Muscle of arm (tissue), 12 donors: ENCODE measurements around the gene ZNF385C. TPM values are rescaled to one million over a fixed set of nuclear protein-coding genes. Genes with fewer than 3 reads are reported as not detected.
"Not testable (repeated sequence)": the region's sequence is repeated elsewhere in the genome, so short reads cannot be mapped to it uniquely, and the experiment has no call there.

Experiments
- DNase-seq: peaks from one replicate; pipeline ENCODE4 v3.0.0-alpha.2; 2013
- polyA plus RNA-seq, 12 donors: library from polyadenylated mRNA; unstranded; fragments of 120-200 nt; gene quantifications; one replicate each; pipeline ENCODE4 v1.2.1, GENCODE V29; 2013; ENCODE audit not compliant: insufficient read length in 12 of 12

ZNF385C gene
- polyA plus RNA-seq, 12 donors = 4.1 to 12.2 (median 6.5) TPM; not detected in 2

DNA sequence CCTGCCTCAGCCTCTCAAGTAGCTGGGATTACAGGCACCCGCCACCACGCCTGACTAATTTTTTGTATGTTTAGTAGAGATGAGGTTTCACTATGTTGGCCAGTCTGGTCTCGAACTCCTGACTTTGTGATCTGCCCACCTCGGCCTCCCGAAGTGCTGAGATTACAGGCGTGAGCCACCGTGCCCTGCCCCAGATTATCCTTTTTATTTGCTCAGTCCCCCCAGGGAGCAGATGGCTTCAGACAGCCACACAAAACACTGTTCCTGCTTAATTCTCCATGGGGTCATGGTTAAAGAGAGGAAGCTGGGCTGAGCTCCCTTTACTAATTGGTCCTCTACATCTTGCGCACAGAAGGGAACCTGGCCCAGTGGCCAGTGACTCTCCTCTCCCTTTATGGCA lies 77.4 kb downstream of the ZNF385C start:
- DNase-seq = not testable (repeated sequence)

GRCh38 chr17:42019509-42020404 lies 78.5 kb downstream of the ZNF385C start, which contains the start of gene NKIRAS2:
TSS of gene NKIRAS2 (plus strand) at chr17:42020090. CDS start at chr17:42021578, 1,488 bp downstream.
- DNase-seq = peak; percentile 88

GRCh38 chr17:42018988-42019387 lies 79.3 kb downstream of the ZNF385C start:
- DNase-seq = no peak

GRCh38 chr17:42018339-42018738 lies 79.9 kb downstream of the ZNF385C start:
- DNase-seq = no peak

DNA sequence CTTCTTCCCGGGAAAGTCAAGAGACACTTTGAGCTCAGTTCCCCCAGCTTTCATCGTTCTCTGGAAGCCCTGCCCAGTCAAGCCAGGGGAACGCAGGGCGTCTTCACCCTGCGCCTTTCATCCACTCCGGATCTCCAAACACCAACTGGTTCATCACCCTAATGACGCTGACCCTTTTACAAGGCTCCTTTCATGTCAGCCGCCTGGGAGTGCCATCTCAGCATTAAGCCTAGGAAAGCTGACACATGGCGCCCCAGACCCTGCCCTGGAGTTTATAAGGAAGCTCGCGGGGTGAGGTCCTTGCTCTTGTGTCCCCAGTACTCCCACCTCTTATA lies 80.4 kb downstream of the ZNF385C start:
- no peak for DNase-seq

GRCh38 chr17:42016941-42017865 lies 81.1 kb downstream of the ZNF385C start, which contains the start of gene DNAJC7:
TSS of gene DNAJC7 (minus strand) at chr17:42017439. CDS start at chr17:42017416, 23 bp downstream.
- DNase-seq = peak; percentile 95

- no peak for DNase-seq
Observed at GRCh38 chr17:42016411-42016831, 81.9 kb downstream of the ZNF385C start.

- DNase-seq = not testable (repeated sequence)
Observed at GRCh38 chr17:42013740-42014139, 84.5 kb downstream of the ZNF385C start.

DNA sequence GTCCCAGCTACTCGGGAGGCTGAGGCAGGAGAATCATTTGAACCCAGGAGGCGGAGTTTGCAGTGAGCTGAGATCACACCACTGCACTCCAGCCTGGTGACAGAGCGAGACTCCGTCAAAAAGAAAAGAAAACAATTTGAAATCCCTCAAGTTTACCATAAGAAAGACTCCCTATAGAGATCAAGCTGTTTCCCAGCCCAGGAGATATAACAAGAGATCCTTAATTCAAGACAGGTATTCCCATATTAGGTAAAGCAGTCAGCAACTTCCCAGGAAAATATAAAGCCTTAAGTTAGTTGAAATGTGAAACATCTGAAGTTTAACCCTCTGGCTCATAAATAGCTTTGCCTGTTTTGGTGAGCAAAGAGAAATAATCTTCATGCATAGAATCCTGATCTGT lies 85.9 kb downstream of the ZNF385C start:
- DNase-seq = not testable (repeated sequence)

GRCh38 chr17:42010898-42011516 lies 87.3 kb downstream of the ZNF385C start:
- no peak for DNase-seq

DNA sequence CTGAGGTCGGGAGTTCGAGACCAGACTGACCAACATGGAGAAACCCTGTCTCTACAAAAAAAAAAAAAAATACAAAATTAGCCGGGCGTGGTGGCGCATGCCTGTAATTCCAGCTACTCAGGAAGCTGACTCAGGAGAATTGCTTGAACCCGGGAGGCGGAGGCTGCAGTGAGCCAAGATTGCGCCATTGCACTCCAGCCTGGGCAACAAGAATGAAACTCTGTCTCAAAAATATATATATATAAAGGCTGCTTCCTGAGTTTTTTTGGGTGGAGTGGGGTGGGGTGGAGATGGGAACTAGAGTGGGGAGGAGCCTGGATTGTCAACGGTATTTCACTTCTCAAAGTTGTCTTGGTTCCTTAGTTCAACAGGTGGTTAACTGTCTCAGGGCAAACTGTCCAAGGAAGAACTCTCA lies 88.0 kb downstream of the ZNF385C start:
- DNase-seq = not testable (repeated sequence)

DNA sequence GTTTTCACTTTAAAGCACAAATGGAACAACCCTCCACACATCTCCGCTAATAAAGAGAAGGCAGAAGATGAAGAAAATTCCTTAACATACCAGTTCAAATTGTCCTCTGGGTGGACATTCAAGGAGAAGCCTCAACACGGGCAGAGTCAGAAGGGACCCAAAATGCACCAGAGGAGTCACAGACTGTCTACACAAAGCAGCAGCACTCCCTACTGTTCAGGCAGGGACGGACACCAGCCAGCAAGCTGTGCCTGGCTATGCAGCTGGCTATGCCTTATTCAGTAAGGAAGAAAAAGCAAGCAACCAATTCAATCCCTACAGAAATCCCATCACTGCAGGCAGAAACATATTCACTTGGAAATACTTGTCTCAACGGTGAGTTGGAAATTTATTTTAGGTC lies 89.1 kb downstream of the ZNF385C start:
- no peak for DNase-seq

GRCh38 chr17:42005166-42005565 lies 93.1 kb downstream of the ZNF385C start:
- DNase-seq = no peak

- DNase-seq = no peak
Observed at GRCh38 chr17:42002792-42003301, 95.4 kb downstream of the ZNF385C start.

DNA sequence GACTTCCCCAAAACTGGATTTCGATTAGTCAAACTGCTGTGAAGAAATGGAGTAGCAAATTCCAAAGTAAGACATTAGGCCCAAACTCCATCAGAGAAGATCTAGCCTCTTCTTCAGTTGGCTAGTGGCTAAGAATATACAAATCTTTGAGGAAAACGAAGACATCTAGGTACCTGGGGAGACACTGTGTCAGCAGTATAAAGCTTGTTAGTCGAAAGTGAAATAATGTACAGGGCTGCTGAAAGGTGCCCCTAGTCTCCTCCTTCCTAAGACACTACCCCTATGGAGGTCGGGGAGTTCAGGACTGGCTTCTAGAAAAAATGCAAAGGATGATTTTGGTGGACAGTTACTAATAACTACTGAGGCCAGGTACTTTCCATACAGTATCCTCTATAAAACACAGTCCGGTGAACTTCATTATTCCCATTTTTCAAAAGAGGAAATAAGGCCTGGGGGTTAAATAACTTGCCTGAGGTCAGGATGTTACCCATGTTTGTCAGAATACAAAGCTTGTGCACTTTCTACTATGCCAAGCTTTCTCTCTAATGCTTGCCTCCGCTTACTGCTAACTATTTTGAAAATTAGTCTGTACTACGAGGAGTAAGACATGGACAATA lies 96.0 kb downstream of the ZNF385C start:
- no peak for DNase-seq

DNA sequence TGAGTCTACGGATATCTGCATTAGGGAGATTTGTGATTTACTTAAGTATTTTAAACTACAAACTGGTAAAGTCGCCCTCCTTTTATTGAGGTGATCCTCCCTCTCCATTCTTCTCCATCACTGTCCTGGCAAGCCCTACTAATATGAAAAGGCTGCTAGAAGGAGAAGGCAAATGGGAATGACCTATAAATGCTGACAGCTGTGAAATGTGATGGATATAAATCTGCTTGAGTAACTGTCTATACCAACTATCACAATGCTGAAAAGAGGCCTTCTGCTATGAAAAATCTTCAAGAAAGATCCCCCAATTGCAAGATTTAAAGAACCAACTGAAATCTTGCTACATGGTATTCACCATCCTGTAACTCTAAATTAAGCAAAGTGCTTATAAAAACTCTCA lies 96.5 kb downstream of the ZNF385C start:
- DNase-seq = no peak

DNA sequence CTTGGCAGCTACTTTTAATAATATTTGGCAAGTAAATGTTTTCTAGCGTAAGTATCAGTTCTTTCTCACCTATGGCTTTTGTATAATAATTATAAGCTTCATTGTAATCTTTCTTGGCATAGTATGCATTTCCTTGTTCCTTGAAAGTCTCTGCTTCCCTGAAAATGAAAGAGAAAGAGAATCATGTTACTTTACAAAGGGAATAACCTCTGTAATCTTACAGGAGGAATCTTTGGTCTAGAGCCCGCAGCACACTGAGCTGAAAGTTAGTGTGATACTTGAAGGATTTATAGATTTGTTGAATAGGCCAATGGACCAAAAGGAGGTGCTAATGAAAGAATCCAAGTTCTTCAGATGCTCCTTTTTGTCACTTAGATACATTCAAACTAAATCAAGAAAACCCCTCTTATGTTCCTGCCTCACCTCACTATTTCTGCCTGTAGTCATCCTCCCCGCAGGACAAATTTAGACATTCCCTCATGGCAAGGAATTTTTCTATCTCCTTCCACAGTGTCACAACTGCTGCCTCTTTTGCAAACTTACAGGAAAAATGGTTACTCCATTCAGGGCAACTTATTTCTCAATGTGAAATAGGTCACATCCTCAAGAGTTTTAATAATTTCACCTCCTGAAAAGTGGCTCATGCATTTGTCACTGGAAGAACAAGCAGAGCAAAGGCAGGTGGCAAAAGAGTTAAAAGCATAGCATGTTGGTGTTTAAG lies 97.7 kb downstream of the ZNF385C start:
- no peak for DNase-seq

DNA sequence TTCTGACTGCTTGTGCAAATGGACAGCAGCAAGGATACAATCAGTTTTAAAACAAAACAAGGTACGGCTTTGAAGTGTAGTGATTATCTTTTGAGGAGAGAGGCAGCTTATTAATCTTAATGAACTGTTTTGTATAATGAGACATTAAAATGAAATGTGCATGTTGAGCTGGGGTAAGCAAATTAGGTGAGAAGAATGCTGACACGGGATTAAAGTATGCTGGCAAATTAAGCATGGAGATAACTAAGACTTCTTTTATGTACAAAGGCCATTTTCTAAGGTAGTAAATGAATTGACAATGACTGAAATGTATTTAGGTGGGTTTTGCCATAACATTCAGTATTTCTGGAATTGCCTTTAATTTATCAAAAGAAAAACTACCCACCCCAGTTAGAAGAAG lies 99.8 kb downstream of the ZNF385C start:
- no peak for DNase-seq

- DNase-seq = no peak
Observed at GRCh38 chr17:41996855-41997164, 101.5 kb downstream of the ZNF385C start.

DNA sequence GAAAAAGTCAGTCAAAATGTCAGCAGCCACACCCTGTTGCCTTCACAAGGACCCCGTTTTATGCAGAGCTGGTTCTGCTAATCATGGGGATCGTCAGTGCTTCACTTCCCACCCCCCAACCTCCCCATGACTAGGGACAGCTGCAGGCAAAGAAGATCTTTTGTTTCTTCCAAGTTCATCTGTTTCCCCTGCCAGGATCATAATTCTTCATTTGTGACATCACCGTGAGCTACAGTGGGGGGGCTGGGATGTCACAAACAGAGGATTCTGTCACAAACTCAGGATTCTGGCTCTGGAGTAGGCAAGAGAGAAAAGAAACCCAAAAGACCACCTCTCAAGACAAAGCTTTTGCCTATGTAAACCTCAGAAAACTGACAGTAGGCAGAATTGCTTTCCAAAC lies 105.7 kb downstream of the ZNF385C start:
- peak; percentile 25 for DNase-seq
